NB4 (cell line): ENCODE results near the gene DLGAP3.
A peak's percentile ranks its signal among the peaks of the same experiment; 100 is the strongest.
"Not testable (repeated sequence)": the region's sequence is repeated elsewhere in the genome, so short reads cannot be mapped to it uniquely, and the experiment has no call there.

Source experiments
- DNase-seq: peaks from one replicate; pipeline ENCODE4 v3.0.0; 2010; ENCODE audit warnings: low read depth
- H3K4me3 ChIP-seq: one replicate; pipeline ENCODE4 v1.5.1; 2011; ENCODE audit warnings: mild to moderate bottlenecking, low read depth, low read length, moderate library complexity
- CTCF ChIP-seq: IDR thresholded peaks from one replicate; pipeline ENCODE4 v1.5.1; 2012; ENCODE audit warnings: low read depth, low read length
- MAX ChIP-seq: IDR thresholded peaks from 2 replicates; pipeline ENCODE4 v1.6.1; 2011; ENCODE audit warnings: low read depth, low read length
- MYC ChIP-seq: IDR thresholded peaks from 2 replicates; pipeline ENCODE4 v1.6.1; 2011; ENCODE audit warnings: low read depth, low read length
- POLR2A ChIP-seq: IDR thresholded peaks from 2 replicates; pipeline ENCODE4 v1.6.1; 2011; ENCODE audit warnings: mild to moderate bottlenecking; ENCODE audit not compliant: insufficient read length; ENCODE audit errors: extremely low read depth

Gene DLGAP3

GRCh38 chr1:34828611-34829010, 100.8 kb downstream of the DLGAP3 start:
- no peak for DNase-seq
- no peak overlapping the region for H3K4me3 ChIP-seq
- TF ChIP-seq POLR2A (no peak), MAX (no peak), MYC (no peak), CTCF (no peak)

- DNase-seq: no peak
- H3K4me3 ChIP-seq: no peak overlapping the region
- TF ChIP-seq MAX (no peak), CTCF (no peak), POLR2A (no peak), MYC (no peak)
Observed at GRCh38 chr1:34827341-34827941, 102.0 kb downstream of the DLGAP3 start.

GRCh38 chr1:34825455-34826091, 103.9 kb downstream of the DLGAP3 start:
- TF ChIP-seq POLR2A (no peak), CTCF (no peak), MYC (no peak), MAX (no peak)
- no peak for DNase-seq
- no peak overlapping the region for H3K4me3 ChIP-seq

GRCh38 chr1:34824817-34825454, 104.5 kb downstream of the DLGAP3 start:
- no peak for DNase-seq
- H3K4me3 ChIP-seq: no peak overlapping the region
- no peak for TF ChIP-seq POLR2A
- no peak for TF ChIP-seq CTCF
- no peak for TF ChIP-seq MYC
- no peak for TF ChIP-seq MAX

- peak; percentile 34 for DNase-seq
- no peak for TF ChIP-seq POLR2A
- TF ChIP-seq MYC: no peak
- TF ChIP-seq MAX: no peak
- no peak for TF ChIP-seq CTCF
Observed at GRCh38 chr1:34822202-34822601, 107.2 kb downstream of the DLGAP3 start.

GRCh38 chr1:34818862-34819261, 110.6 kb downstream of the DLGAP3 start:
- DNase-seq, H3K4me3 ChIP-seq: not testable (repeated sequence)

More at GRCh38 chr1:34822202-34822601, 107.2 kb downstream of the DLGAP3 start:
- H3K4me3 ChIP-seq: no peak overlapping the region
